AG09319 (cell line): ENCODE measurements around the gene ONECUT3.

ENCODE experiments used
- DNase-seq: peaks from one replicate; pipeline ENCODE4 v3.0.0-alpha.2; 2010; ENCODE audit warnings: low read depth; ENCODE audit errors: extremely low read depth
- TF ChIP-seq, protein P1 (sequence below): IDR thresholded peaks from 2 replicates; pipeline ENCODE4 v1.5.1; 2011; ENCODE audit warnings: low read depth, mild to moderate bottlenecking, inconsistent platforms, low read length, moderate library complexity

Gene ONECUT3

DNA sequence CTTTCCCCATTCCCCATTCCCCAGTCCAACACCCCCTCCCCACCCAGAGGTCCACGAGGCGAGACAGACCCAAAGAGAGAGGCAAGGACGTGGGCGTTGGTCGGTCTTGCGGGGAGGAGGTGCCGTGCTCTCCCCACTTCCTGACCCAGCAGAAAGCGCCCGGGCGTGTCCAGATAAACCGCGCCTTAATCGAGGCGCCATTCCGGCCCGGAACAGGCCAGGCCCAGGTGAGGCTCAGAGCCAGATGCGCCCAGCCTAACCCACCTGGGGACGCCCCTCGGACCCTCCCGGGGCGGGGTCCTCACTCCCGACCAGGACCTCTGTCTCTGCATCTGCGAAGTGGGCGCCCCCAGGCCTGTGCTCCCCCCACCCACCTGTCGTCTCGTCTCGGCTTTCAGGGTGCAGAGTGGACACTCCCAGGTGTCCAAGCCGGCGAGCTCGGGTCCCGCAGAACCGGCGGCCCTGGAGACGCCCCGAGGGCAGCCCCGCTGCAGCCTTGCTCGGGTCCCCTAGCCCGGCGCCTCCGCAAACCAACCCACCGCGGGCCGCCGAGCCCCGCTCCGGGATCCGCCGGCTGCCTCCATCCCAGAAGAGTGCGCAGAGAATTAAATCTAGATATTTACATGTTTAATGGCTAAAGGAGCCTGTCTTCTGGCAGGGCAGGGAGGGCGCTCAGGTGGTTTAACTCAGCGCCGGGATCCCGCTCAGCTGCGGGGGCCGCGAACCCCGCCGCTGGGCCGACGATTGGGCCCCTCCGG lies 5.0 kb upstream of the ONECUT3 start:
- DNase-seq = no peak
- TF ChIP-seq, protein P1, sequence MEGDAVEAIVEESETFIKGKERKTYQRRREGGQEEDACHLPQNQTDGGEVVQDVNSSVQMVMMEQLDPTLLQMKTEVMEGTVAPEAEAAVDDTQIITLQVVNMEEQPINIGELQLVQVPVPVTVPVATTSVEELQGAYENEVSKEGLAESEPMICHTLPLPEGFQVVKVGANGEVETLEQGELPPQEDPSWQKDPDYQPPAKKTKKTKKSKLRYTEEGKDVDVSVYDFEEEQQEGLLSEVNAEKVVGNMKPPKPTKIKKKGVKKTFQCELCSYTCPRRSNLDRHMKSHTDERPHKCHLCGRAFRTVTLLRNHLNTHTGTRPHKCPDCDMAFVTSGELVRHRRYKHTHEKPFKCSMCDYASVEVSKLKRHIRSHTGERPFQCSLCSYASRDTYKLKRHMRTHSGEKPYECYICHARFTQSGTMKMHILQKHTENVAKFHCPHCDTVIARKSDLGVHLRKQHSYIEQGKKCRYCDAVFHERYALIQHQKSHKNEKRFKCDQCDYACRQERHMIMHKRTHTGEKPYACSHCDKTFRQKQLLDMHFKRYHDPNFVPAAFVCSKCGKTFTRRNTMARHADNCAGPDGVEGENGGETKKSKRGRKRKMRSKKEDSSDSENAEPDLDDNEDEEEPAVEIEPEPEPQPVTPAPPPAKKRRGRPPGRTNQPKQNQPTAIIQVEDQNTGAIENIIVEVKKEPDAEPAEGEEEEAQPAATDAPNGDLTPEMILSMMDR = no peak

DNA sequence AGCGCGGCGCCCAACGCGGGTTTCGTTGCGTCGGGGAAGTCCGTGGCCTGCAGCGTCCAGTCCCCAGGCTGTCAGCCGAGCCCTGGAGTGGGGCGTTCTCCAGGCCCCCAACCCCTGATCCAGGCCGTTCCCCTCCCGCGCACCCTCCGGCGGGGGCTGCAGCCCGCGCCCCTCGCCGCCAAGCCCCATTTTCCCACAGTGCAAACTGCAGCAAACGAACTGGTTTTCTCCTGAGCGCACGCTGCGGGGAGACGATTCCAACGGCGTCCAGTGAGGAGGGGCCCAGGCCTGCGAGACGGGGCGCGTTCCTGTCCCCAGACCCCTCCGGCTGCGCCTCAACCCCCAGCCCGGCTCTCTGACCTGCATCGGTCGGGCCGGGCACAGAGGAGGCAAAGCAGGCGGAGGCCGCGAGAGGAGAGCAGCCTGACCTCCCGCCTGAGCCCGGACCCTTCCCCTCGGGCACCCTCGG lies 4.4 kb upstream of the ONECUT3 start:
- TF ChIP-seq, protein P1 = no peak
- DNase-seq = no peak

DNA sequence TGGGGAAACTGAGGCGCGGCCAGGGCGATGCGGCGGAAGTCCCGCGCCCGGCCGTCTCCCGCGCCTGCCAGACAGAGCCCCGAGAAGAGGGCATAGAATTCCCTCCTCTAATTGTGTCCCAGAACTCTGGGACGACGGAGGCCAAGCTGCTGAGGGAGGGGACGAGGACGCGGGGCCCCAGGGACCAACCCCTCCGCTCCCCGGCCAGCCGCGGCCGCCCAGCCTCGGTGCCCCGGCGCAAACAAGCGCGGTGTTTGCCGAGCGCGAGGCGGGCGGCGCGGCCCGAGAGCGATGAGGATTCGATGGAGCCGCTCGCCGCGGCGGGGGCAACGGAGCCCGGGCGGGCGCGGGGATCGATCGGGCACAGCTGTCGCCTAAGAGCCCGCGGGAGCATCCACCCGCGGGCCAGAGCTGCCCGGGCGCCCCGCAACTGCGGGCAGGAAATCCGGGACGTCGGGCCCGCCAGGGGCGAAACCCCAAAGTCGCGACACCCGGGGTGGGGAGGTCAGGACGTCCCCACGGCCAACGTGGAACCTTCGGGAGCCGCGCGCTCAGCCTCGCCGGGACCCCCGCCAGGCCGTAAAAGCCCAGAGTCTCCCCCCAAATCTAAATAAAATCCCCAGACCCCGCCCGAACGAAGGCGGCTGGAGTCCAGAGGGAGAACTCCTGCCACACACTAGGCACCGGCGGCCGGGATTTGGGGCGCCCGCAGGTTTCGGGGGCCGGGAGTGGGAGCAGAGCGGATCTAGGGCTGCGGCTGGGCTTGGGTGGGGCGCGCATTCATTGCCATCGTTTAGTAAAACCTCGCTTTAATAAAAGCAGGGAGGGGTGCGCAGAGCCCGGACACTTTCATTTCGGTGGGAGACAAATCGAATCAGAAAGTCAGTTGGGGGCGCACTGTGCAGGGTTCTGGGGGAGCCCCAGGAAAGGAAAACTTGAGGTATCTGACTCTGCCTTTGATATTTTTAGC lies 3.6 kb upstream of the ONECUT3 start:
- TF ChIP-seq, protein P1 = no peak

DNA sequence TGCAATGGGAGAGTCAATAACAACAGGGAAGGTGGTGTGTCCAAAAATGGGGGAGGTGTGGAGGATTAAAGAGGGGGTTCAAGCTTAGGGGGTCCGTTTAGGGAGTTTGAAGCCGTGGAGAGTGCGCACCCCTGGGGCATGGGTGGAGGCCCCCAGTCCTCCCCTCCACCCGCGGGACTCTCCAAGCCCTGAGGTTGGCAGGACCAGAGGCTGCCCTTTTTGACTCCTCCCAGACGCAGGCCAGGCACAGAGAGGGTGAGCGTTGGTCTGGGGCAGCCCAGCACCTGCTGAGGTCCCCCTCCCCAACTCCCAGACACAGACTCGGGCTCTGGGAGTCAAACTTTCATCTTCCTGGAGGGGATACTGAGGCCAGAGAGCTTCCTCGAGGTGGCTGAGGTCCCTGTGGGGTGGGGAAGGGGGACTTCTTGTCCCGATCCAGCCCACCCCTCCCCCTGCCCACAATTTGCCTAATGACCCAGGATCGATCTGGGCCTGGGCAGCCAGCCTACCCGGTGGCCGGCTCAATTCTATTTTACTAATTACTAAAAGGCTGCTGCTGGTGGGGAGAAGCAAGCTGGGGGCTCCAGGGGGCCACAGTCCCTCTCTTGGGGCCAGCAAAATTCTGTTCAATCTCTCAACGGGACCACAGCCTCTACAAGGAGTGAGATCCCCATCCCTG lies 2.8 kb upstream of the ONECUT3 start:
- no peak for DNase-seq
- TF ChIP-seq, protein P1 = no peak

More for the DNA sequence above, 3.6 kb upstream of the ONECUT3 start:
- no peak for DNase-seq

DNA sequence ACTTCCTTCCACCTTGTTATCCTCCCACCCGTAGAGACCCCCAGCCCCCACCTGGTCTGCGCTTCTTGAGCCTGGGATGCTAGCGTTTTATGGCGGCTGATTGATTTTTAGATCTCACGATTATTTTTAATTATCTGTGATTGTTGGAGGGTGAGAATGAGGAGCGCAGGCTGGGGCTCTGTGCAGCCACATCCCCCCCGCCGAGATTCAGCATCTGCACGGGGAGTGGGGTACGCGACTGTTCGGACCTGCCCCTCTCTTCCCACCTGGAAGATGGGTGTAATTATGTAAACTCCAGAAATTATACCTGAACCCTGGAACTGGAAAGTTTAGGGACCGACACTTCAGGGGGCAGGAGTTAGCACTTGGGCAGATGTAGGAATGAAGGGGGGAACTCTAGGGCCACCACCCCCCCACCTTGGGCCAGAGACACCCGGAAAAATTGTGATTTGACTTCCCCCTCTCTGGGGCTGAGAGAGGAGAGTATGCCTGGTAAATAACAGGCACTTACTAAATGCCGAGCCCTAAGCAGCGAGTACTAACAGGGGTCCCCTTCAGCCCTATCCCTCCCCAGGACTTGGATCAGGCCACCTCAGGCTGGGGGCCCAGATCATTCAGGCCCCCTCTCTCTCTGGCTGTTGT lies 1.8 kb upstream of the ONECUT3 start:
- TF ChIP-seq, protein P1 = no peak
- DNase-seq = no peak

DNA sequence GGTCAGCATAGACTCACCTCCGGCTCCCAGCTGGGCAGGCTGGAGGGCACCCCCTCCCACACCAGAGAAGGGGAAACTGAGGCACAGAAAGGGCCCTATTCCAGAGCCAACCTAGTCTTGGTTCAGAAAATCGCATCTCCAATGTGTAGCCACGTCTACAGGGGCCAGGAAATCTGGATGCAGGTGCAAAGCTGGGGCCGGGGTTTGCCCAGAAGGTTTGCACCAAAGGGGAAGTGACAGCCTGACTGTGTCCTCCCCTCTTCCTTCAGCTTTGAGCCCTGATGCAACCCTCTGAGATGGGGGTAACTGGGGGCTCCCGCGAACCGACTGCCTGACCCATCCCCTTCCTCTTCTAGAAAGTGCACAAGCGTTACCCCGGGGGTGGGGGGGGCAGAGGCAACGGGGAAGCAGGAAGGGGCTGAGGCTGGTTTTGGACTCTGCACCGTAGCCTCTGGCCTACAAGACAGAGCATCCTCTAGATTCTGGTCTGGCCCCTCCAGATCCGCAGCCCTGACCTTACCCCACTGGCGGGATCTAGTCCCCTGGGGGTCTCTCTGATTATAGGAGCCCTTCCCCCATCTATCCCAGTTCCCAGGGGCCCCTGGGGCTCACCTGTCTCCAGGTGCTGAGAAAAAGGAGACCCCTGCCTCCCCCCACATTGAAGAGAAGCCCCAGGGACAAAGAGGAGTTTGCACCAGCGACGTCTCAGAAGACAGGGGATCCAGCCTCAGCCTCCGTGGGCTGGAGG lies 1.1 kb upstream of the ONECUT3 start:
- TF ChIP-seq, protein P1 = no peak
- no peak for DNase-seq
